ENCODE measurements around the gene DUSP19.

The DUSP19 gene

GRCh38 chr2:183126635-183127034, 48.1 kb downstream of the DUSP19 start:
- no peak for DNase-seq

DNA sequence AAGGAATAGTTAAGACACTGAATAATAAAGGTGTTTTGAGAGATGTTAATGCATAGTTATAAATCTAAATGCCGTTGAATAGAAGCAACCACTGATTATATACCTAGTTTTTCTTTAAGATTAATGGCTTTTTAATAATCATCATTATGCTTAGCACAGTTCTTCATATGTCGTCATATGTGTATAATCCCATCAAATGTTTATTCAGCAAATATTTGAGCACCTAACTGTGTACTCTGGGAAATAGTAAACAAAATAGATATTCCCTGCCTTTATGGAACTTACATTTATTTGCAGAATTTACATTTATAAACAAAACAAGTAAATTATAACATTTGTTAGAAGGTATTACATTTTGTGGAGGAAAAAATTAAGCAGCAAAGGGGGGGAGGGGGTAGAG, 55.5 kb downstream of the DUSP19 start:
- DNase-seq = no peak

DNA sequence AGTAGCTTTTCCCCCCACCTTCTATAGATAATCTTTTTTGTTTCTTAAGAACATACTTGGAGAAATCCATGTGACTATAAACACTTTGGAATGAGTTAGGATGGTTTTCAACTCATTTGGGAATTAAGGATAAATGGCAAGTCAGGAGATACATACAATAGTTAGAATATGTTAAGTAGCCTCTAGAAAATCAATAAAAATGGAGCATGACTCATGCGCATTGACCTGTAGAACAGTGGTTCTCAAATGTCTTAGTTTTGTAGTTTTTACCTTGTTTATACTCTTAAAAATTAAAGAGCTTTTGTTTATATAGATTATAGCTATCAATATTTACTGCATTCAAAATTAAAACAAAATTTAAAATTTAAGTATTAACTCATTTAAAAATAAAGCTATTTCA, 70.4 kb downstream of the DUSP19 start:
- no peak for DNase-seq

- no peak for DNase-seq
Measured at GRCh38 chr2:183149489-183149888, 70.9 kb downstream of the DUSP19 start.

All from NCI-H345 (cell line).